ENCODE results near the gene SLC2A14.
"Not testable (repeated sequence)": the region's sequence is repeated elsewhere in the genome, so short reads cannot be mapped to it uniquely, and the experiment has no call there.

GRCh38 chr12:7833201-7833600 is 39.5 kb downstream of the SLC2A14 start:
- not testable (repeated sequence) for TF ChIP-seq CTCF, POLR2A (IDR thresholded peaks at IDR 0.05)

Measured in body of pancreas (tissue), 4 donors.